ENCODE measurements around the gene KAT14.
"Not testable (repeated sequence)": the region's sequence is repeated elsewhere in the genome, so short reads cannot be mapped to it uniquely, and the experiment has no call there.

Gene KAT14

DNA sequence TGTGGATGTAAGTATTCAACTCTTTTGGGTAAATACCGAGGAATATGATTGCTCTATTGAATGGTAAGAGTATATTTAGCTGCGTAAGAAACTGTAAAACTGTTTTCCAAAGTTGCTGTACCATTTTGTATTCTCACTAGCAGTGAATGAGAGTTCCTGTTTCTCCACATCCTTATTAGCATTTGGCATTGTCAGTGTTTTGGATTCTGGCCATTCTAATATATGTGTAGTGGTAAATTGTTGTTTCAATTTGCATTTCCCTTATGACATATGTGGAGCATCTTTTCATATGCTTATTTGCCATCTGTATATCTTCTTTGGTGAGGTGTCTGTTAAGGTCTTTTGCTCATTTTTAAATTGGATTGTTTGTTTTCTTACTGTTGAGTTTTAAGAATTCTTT, 29.3 kb upstream of the KAT14 start:
- H3K9me3 ChIP-seq (ENCODE audit: severe bottlenecking): no peaks in the 10 kb centered on the region
- H3K27ac ChIP-seq: no peak overlapping the region
- no peak for DNase-seq
- no peaks in the 10 kb centered on the region for H3K36me3 ChIP-seq
- no peak overlapping the region for H3K4me3 ChIP-seq (ENCODE audit: low read depth, low read length)
- TF ChIP-seq, protein P1, sequence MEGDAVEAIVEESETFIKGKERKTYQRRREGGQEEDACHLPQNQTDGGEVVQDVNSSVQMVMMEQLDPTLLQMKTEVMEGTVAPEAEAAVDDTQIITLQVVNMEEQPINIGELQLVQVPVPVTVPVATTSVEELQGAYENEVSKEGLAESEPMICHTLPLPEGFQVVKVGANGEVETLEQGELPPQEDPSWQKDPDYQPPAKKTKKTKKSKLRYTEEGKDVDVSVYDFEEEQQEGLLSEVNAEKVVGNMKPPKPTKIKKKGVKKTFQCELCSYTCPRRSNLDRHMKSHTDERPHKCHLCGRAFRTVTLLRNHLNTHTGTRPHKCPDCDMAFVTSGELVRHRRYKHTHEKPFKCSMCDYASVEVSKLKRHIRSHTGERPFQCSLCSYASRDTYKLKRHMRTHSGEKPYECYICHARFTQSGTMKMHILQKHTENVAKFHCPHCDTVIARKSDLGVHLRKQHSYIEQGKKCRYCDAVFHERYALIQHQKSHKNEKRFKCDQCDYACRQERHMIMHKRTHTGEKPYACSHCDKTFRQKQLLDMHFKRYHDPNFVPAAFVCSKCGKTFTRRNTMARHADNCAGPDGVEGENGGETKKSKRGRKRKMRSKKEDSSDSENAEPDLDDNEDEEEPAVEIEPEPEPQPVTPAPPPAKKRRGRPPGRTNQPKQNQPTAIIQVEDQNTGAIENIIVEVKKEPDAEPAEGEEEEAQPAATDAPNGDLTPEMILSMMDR (IDR thresholded peaks at IDR 0.05; ENCODE audit: low read depth, low read length): no peak
- H3K27me3 ChIP-seq (ENCODE audit: insufficient read depth, low read depth, severe bottlenecking): no peaks in the 10 kb centered on the region

DNA sequence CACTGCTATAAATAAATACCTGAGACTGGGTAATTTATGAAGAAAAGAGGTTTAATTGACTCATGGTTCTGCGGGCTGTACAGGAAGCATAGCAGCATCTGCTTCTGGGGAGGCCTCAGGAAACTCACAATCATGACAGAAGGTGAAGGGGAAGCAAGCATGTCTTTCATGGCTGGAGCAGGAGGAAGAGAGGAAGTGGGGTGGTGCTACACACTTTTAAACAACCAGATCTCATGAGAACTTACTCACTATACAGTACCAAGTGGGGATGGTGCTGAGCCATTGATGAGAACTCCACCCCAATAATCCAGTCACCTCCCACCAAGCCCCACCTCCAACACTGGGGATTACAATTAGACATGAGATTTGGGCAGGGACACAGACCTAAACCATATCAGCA, 9.1 kb upstream of the KAT14 start:
- DNase-seq; H3K36me3 ChIP-seq; H3K27me3 ChIP-seq (ENCODE audit: insufficient read depth, low read depth, severe bottlenecking); H3K27ac ChIP-seq; H3K9me3 ChIP-seq (ENCODE audit: severe bottlenecking); H3K4me3 ChIP-seq (ENCODE audit: low read depth, low read length): not testable (repeated sequence)

DNA sequence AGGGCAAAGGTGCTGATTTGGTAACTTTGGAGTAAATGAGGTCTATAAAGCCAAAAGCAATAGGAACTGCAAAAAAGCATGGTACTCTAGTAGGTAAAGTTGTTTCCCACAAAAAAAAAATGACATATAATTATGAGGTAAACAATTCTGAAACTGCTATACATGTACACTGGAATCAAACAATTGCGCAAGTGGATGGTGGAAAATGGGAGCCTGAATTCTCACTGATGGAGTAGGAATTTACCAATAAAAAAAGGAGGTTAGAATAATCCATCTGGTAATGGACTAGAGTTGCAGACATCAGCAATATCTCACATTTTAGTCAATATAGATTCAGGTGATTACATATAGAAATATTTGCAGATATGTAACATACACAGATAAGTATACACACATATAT, 5.0 kb upstream of the KAT14 start:
- no peak for DNase-seq
- Histone ChIP-seq H3K27me3 (ENCODE audit: insufficient read depth, low read depth, severe bottlenecking) (no peaks in the 10 kb centered on the region), H3K27ac (no peak overlapping the region), H3K4me3 (ENCODE audit: low read depth, low read length) (no peak overlapping the region), H3K36me3 (peaks cover 4% of the 10 kb centered on the region; the same call in 1 of the 2 replicates), H3K9me3 (ENCODE audit: severe bottlenecking) (no peaks in the 10 kb centered on the region)
- TF ChIP-seq, protein P1 (IDR thresholded peaks at IDR 0.05; ENCODE audit: low read depth, low read length): no peak

DNA sequence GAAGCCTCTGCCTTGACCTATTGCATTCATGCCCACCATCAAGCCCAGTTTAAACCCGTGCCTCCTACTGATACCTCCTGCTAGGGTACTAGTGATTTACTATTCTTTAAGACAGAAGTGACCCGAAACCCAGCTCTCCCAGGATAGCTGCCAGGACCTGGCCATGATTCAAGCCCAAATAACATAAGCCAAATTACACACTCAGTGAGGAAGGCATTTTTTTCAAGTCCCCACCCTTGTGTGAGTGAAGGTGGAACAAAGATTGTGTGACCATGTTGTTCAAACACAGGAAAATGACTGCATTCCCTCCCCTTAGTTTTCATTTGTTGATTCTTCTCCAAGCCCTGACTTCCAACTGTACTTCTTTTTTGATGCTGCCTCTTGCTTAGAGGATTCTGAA, 3.7 kb upstream of the KAT14 start:
- Histone ChIP-seq H3K9me3 (ENCODE audit: severe bottlenecking) (no peaks in the 10 kb centered on the region), H3K36me3 (peaks cover 11% of the 10 kb centered on the region; the same call in 1 of the 2 replicates), H3K27me3 (ENCODE audit: insufficient read depth, low read depth, severe bottlenecking) (no peaks in the 10 kb centered on the region), H3K27ac (no peak overlapping the region), H3K4me3 (ENCODE audit: low read depth, low read length) (no peak overlapping the region)
- TF ChIP-seq, protein P1 (IDR thresholded peaks at IDR 0.05; ENCODE audit: low read depth, low read length): no peak
- DNase-seq: no peak

DNA sequence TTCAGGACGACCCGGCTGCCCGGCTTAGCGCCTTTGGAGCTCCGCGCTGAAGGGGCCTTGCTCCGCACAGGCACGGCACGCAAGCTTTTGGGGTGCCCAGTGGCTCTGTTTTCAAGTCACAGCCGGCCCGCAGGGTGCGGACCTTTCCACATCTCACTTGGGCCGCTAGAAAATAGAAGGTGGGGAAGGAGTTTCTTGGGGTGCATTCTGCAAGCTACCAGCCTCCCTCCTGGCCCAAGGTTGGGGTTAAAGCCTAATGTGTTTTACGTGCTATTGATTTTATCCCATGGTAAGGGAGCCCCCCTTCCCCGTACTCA, 561 bp downstream of the KAT14 start:
- Histone ChIP-seq H3K27me3 (ENCODE audit: insufficient read depth, low read depth, severe bottlenecking) (no peaks in the 10 kb centered on the region), H3K4me3 (ENCODE audit: low read depth, low read length) (peak overlapping the region; percentile 84), H3K36me3 (peaks cover 22% of the 10 kb centered on the region), H3K9me3 (ENCODE audit: severe bottlenecking) (no peaks in the 10 kb centered on the region), H3K27ac (peak overlapping the region; percentile 98)
- DNase-seq: no peak
- TF ChIP-seq, protein P1 (IDR thresholded peaks at IDR 0.05; ENCODE audit: low read depth, low read length): no peak

DNA sequence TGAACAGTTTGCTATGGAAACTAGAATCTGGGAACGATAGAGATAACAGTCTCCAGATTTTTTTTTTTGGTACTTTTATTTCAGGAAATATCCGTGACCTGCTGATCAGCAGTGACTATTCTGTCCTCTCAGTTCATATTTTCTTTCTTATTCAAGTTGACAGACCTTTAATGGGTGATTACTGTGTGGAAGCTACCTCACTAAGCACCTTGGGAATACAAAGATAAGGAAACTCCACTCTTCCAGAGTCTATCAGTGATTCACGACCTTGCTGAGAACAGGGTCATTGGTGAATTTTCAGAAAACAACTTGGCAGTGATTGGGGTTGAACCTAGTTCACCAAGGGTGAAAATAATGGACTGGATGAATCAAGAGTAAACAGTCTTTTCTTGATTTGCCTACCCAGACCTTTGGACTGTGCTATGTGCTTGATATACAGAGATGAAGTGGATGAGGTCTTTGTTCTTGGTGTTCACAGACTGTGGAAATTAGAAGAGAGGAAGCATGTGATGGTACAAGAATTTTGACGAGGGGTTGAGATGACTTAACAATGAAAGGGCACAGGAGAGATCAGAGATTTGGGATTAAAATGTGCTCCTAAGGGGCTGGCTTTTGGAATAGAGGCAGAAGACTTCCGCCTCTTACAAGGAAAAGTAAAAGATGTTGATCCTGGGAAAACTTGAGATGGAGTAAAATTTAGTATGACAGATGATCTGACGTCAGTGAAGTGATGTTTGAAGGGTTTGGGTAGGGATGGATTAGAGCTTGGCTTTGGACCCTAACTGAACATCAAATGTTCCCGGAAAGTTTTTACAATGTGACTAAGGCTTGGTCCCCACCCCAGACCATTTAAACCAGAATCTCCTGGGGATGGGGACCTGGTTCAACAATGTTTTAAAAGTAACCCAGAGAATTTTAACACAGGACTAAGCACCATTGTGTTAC, 1.2 kb downstream of the KAT14 start:
- TF ChIP-seq, protein P1 (IDR thresholded peaks at IDR 0.05; ENCODE audit: low read depth, low read length): no peak
- Histone ChIP-seq H3K36me3 (peaks cover 26% of the 10 kb centered on the region), H3K9me3 (ENCODE audit: severe bottlenecking) (no peaks in the 10 kb centered on the region), H3K27me3 (ENCODE audit: insufficient read depth, low read depth, severe bottlenecking) (no peaks in the 10 kb centered on the region), H3K4me3 (ENCODE audit: low read depth, low read length) (peak overlapping the region; percentile 84), H3K27ac (peak overlapping the region; percentile 98)
- no peak for DNase-seq
